ENCODE measurements around the gene LSM8.

Gene LSM8

GRCh38 chr7:118151671-118152070 is 32.3 kb upstream of the LSM8 start:
- 0 out of 2 replicates have a peak, but pooled peaks cover under 1% of the 10 kb centered on the region for H3K27me3 ChIP-seq
- H3K4me1 ChIP-seq = no peaks in the 10 kb centered on the region
- no peaks in the 10 kb centered on the region for H3K36me3 ChIP-seq
- no peaks in the 10 kb centered on the region for H3K9me3 ChIP-seq
- TF ChIP-seq CTCF (IDR thresholded peaks at IDR 0.05; ENCODE audit: low read depth, low read length) = no peak
- H3K4me3 ChIP-seq (ENCODE audit: low read depth, low read length) = no peak overlapping the region
- no peak for DNase-seq

DNA sequence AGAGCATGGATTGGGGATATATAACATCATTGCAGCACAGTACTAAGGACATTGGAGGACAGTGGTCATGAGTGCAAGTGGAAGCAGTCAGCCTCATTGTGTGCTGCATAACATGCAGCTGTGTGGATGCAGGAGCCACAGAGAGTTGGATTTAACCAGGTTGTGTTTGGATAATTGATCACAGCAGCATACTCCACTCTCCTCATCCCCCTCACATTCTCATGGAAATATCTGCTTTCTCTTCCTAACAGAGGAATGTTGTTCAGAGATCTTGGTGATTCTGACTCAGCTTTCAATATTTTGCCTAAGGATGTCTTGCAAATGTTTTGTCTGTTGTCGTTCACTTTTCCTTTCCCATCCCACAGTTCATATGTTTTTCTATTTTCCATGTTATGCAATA is 31.8 kb upstream of the LSM8 start:
- no peaks in the 10 kb centered on the region for H3K36me3 ChIP-seq
- H3K27me3 ChIP-seq = no peaks in the 10 kb centered on the region
- no peaks in the 10 kb centered on the region for H3K9me3 ChIP-seq
- H3K4me3 ChIP-seq (ENCODE audit: low read depth, low read length) = no peak overlapping the region
- DNase-seq = no peak
- H3K4me1 ChIP-seq = no peaks in the 10 kb centered on the region
- no peak for TF ChIP-seq CTCF (IDR thresholded peaks at IDR 0.05; ENCODE audit: low read depth, low read length)

DNA sequence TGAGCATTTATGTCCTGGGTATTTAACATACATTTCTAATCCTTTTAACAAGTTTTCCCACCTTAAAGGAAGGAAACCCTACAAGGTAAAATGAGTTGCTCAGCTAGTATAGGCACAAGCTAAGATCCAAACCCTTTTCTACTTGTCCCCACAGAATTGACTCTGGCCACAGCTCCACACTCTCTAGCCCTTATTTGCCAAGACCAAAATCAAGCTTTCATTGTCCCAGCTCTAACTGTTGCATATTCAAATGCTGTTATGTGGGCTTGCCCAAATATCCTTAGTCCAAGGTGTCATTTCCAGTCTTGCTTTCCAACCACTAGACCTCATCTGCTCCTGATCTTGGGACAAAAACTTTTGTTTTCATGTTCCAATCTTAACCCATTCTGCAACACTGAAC is 31.3 kb upstream of the LSM8 start:
- Histone ChIP-seq H3K36me3 (no peaks in the 10 kb centered on the region), H3K27me3 (no peaks in the 10 kb centered on the region), H3K4me3 (ENCODE audit: low read depth, low read length) (no peak overlapping the region), H3K9me3 (no peaks in the 10 kb centered on the region), H3K4me1 (no peaks in the 10 kb centered on the region)
- no peak for DNase-seq
- TF ChIP-seq CTCF (IDR thresholded peaks at IDR 0.05; ENCODE audit: low read depth, low read length) = no peak

DNA sequence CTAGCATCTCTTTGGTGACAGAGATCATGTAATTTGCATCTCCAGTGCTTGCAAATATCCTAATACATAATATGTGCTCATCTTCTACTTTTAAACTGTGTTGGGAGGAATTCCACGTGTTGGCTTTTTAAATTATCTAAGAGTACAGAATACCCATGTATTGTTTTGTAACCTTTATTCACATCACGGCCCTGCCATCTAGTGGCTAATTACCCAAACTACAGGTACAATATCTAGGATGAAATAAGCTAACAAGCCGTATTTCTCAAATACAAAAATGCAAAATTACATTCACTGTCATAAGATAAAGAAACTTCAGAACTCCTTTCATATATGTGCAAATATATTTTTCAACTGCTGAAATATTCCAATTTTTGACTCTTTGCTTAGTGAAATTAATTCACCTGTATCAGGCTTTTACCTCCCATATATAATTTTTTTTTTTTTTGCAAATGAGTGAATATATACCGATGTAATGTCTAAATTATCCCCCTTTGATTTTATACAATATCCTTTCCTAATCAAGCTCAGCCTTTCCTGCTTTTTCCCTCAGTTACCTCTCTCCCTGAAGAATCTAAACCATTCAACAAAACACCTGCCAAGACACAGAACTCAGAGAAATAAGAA is 30.3 kb upstream of the LSM8 start:
- Histone ChIP-seq H3K27me3 (no peaks in the 10 kb centered on the region), H3K4me3 (ENCODE audit: low read depth, low read length) (no peak overlapping the region), H3K36me3 (no peaks in the 10 kb centered on the region), H3K9me3 (no peaks in the 10 kb centered on the region), H3K4me1 (no peaks in the 10 kb centered on the region)
- peak; percentile 15 for DNase-seq
- peak; percentile 60 for TF ChIP-seq CTCF (IDR thresholded peaks at IDR 0.05; ENCODE audit: low read depth, low read length)

GRCh38 chr7:118158766-118159165 is 25.2 kb upstream of the LSM8 start:
- no peaks in the 10 kb centered on the region for H3K36me3 ChIP-seq
- no peak for TF ChIP-seq CTCF (IDR thresholded peaks at IDR 0.05; ENCODE audit: low read depth, low read length)
- H3K27me3 ChIP-seq = 0 out of 2 replicates have a peak, but pooled peaks cover 6% of the 10 kb centered on the region
- no peak overlapping the region for H3K4me3 ChIP-seq (ENCODE audit: low read depth, low read length)
- H3K4me1 ChIP-seq = no peaks in the 10 kb centered on the region
- no peak for DNase-seq
- no peaks in the 10 kb centered on the region; the same call in 1 of the 2 replicates for H3K9me3 ChIP-seq

DNA sequence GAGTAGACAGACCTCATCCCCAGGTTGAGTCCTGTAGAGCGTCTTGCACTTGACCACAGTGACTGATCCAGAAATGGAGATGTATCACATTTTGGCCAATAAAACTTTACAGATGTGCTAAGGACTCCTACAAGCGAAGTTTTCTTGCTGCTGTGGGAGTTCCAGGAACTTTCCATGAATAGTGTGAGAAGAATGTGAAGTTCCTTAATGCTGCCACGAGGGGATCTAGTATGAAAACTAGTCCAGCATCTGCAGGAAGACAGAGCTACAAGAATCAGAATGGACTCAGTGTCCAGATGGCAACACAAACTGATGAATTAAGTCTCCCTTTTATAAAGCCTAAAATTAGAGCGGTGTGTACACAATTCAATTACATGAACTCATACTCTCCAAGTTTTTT is 14.8 kb upstream of the LSM8 start:
- no peak overlapping the region for H3K4me3 ChIP-seq (ENCODE audit: low read depth, low read length)
- no peaks in the 10 kb centered on the region for H3K9me3 ChIP-seq
- peaks cover 4% of the 10 kb centered on the region; the same call in 1 of the 2 replicates for H3K27me3 ChIP-seq
- H3K4me1 ChIP-seq = no peaks in the 10 kb centered on the region
- DNase-seq = no peak
- TF ChIP-seq CTCF (IDR thresholded peaks at IDR 0.05; ENCODE audit: low read depth, low read length) = no peak
- H3K36me3 ChIP-seq = no peaks in the 10 kb centered on the region
